A549 (cell line): ENCODE results near the gene OR2F2. TPM values are rescaled to one million over a fixed set of nuclear protein-coding genes. Genes with fewer than 3 reads are reported as not detected.

Experiments
- ATAC-seq, 2 experiments: fragments of 200-7000 bp in 1 of 2; fragments of >200 bp in 1 of 2; cut with Nextera tagmentation in 1 of 2; cut with Tn5 transposase in 1 of 2; 3 replicates each; pipeline versions ENCODE4 v1.8.0 to v1.9.1; 2018 to 2020; ENCODE audit warnings: mild to moderate bottlenecking in 1 of 2, moderate library complexity in 1 of 2
- CTCF ChIA-PET: fragments of 300-600 bp; sonication (Branson Sonifier 250); formaldehyde crosslinking; extraction: SDS; loops from one replicate; lab custom pipeline; 2021; ENCODE audit warnings: antibody characterized with exemption, inconsistent platforms; lab: Yijun Ruan, JAX
- POLR2A ChIA-PET: fragments of 350-600 bp; formaldehyde crosslinking; extraction: SDS; loops from one replicate; lab custom pipeline; 2021; ENCODE audit warnings: antibody characterized with exemption, inconsistent platforms; lab: Yijun Ruan, JAX
- DNase-seq, 2 experiments: peaks; one replicate each; pipeline versions ENCODE4 v3.0.0 to v3.0.0-alpha.2; 2011 to 2016; ENCODE audit warnings: low read depth in 1 of 2, low spot score in 1 of 2
- FAIRE-seq: peaks from 2 replicates; lab custom pipeline; 2011; peaks lifted over from hg19 to GRCh38; lab: Jason Lieb, UNC
- H3K27ac ChIP-seq, 2 experiments: fragments of >200 bp; sonication (Bioruptor Twin); formaldehyde crosslinking; 3 replicates each; pipeline ENCODE4 v1.5.1; 2016 to 2017
- H3K4me1 ChIP-seq: fragments of >200 bp; sonication (Bioruptor Twin); formaldehyde crosslinking; 3 replicates; pipeline ENCODE4 v1.6.1; 2016
- H3K4me2 ChIP-seq: fragments of >200 bp; sonication (Bioruptor Twin); formaldehyde crosslinking; 3 replicates; pipeline ENCODE4 v1.6.1; 2016
- H3K4me3 ChIP-seq: fragments of >200 bp; sonication (Bioruptor Twin); formaldehyde crosslinking; 3 replicates; pipeline ENCODE4 v1.5.1; 2016
- H3K9me3 ChIP-seq: fragments of >200 bp; sonication (Bioruptor Twin); formaldehyde crosslinking; 3 replicates; pipeline ENCODE4 v1.6.1; 2016
- ATOH8 ChIP-seq: fragments of 250-450 bp; sonication (Bioruptor Pico); IDR thresholded peaks from 2 replicates; pipeline ENCODE4 v1.5.0; 2020; ENCODE audit warnings: low read depth, mild to moderate bottlenecking, moderate library complexity
- CEBPB ChIP-seq, 2 experiments: fragments of >200 bp in 1 of 2; sonication (Bioruptor Twin) in 1 of 2; formaldehyde crosslinking in 1 of 2; IDR thresholded peaks; 2 replicates each; pipeline ENCODE4 v1.6.1; 2012 to 2016
- CHD2 ChIP-seq: fragments of 150-350 bp; IDR thresholded peaks from 2 replicates; pipeline ENCODE4 v1.6.1; 2014; ENCODE audit warnings: low read length; ENCODE audit not compliant: partially characterized antibody
- CTCF ChIP-seq: fragments of >200 bp; sonication (Bioruptor Twin); formaldehyde crosslinking; IDR thresholded peaks from 3 replicates; pipeline ENCODE4 v1.5.1; 2016
- EHF ChIP-seq: fragments of 250-450 bp; sonication (Bioruptor Pico); IDR thresholded peaks from 2 replicates; pipeline ENCODE4 v1.5.0; 2020; ENCODE audit warnings: mild to moderate bottlenecking
- EHMT2 ChIP-seq: fragments of 200-600 bp; sonication (generic); IDR thresholded peaks from 2 replicates; pipeline ENCODE4 v1.6.1; 2016; ENCODE audit warnings: antibody characterized with exemption, low read depth, mild to moderate bottlenecking, moderate library complexity
- ELK1 ChIP-seq: fragments of 150-350 bp; IDR thresholded peaks from 2 replicates; pipeline ENCODE4 v1.6.1; 2014; ENCODE audit warnings: low read depth, mild to moderate bottlenecking, low read length
- FOSL2 ChIP-seq, 2 experiments: fragments of 450-650 bp in 1 of 2; fragments of >200 bp in 1 of 2; sonication (Bioruptor Twin) in 1 of 2; formaldehyde crosslinking; IDR thresholded peaks; 2 replicates each; pipeline versions ENCODE4 v1.5.0 to v1.6.1; 2016 to 2020; ENCODE audit warnings: mild to moderate bottlenecking in 1 of 2, moderate library complexity in 1 of 2
- GATA3 ChIP-seq: IDR thresholded peaks from 2 replicates; pipeline ENCODE4 v1.6.1; 2012; ENCODE audit warnings: borderline replicate concordance
- HEYL ChIP-seq: fragments of 250-450 bp; sonication (Bioruptor Pico); IDR thresholded peaks from 2 replicates; pipeline ENCODE4 v1.8.0; 2021; ENCODE audit warnings: mild to moderate bottlenecking, moderate library complexity
- HOXA7 ChIP-seq: fragments of 250-450 bp; sonication (Bioruptor Pico); IDR thresholded peaks from 2 replicates; pipeline ENCODE4 v1.5.0; 2020; ENCODE audit warnings: mild to moderate bottlenecking, moderate library complexity
- HOXB13 ChIP-seq: fragments of 250-450 bp; sonication (Bioruptor Pico); IDR thresholded peaks from 2 replicates; pipeline ENCODE4 v1.5.0; 2020; ENCODE audit warnings: low read depth, mild to moderate bottlenecking, moderate library complexity
- HOXB5 ChIP-seq: fragments of 250-450 bp; sonication (Bioruptor Pico); IDR thresholded peaks from 2 replicates; pipeline ENCODE4 v1.5.0; 2020; ENCODE audit warnings: mild to moderate bottlenecking, moderate library complexity
- JUNB ChIP-seq: fragments of >200 bp; sonication (Bioruptor Twin); formaldehyde crosslinking; IDR thresholded peaks from 2 replicates; pipeline ENCODE4 v1.6.1; 2016
- KDM1A ChIP-seq: fragments of 200-600 bp; sonication (generic); IDR thresholded peaks from 2 replicates; pipeline ENCODE4 v1.6.1; 2016; ENCODE audit warnings: low read depth, mild to moderate bottlenecking
- KDM5A ChIP-seq: fragments of 200-600 bp; sonication (generic); IDR thresholded peaks from 2 replicates; pipeline ENCODE4 v1.6.1; 2016; ENCODE audit warnings: antibody characterized with exemption, mild to moderate bottlenecking
- MYC ChIP-seq: IDR thresholded peaks from 2 replicates; pipeline ENCODE4 v1.6.1; 2012; ENCODE audit warnings: mild to moderate bottlenecking, inconsistent platforms, low read length, improper control_type of control experiment, borderline replicate concordance
- RAD21 ChIP-seq, 2 experiments: fragments of >200 bp in 1 of 2; sonication (Bioruptor Twin) in 1 of 2; formaldehyde crosslinking in 1 of 2; IDR thresholded peaks in 1 of 2; conservative IDR thresholded peaks in 1 of 2; 2 replicates in 1 of 2; 3 replicates in 1 of 2; pipeline ENCODE4 v1.6.1; 2012 to 2018; ENCODE audit warnings: inconsistent platforms in 1 of 2
- RFX5 ChIP-seq: fragments of 450-650 bp; IDR thresholded peaks from 2 replicates; pipeline ENCODE4 v1.7.1; 2014; ENCODE audit warnings: antibody characterized with exemption, mild to moderate bottlenecking, moderate library complexity
- SMC3 ChIP-seq: fragments of >200 bp; sonication (Bioruptor Twin); formaldehyde crosslinking; IDR thresholded peaks from 3 replicates; pipeline ENCODE4 v1.6.1; 2018; ENCODE audit warnings: inconsistent platforms
- SREBF2 ChIP-seq: fragments of 450-650 bp; IDR thresholded peaks from 2 replicates; pipeline ENCODE4 v1.6.1; 2014; ENCODE audit warnings: mild to moderate bottlenecking, moderate library complexity
- WGBS: methylation state at CpG from one replicate; pipeline ENCODE4 v1.1.6; 2017; ENCODE audit errors: missing lambda C conversion rate; 5-methylcytosine and 5-hydroxymethylcytosine counted together
- polyA plus RNA-seq, 4 experiments: library from polyadenylated mRNA; depleted of rRNA in 3 of 4; stranded (reverse); fragments of >200 nt; fragmentation: RNase III in 1 of 4; extraction: RNeasy Plus Mini Kit Qiagen cat#74134 plus additional on column Dnase treatment in 1 of 4; gene quantifications; 2 replicates in 3 of 4; 3 replicates in 1 of 4; pipeline ENCODE4 v1.2.3, GENCODE V29; 2011 to 2017

The OR2F2 gene
- polyA plus RNA-seq, 2 of the 4 experiments (the other 2 are of a cell fraction): not detected

GRCh38 chr7:143975617-143976016, 40.6 kb downstream of the OR2F2 start:
- ATAC-seq (peak; percentile 47 to 52; a peak in 3 of 6 replicates), DNase-seq (peak; percentile 9 to 48)
- Histone ChIP-seq H3K4me2 (no peak overlapping the region), H3K4me1 (peaks cover 47% of the 10 kb centered on the region), H3K9me3 (0 out of 3 replicates have a peak, but pooled peaks cover 4% of the 10 kb centered on the region)
- POLR2A ChIA-PET: interaction anchor here (3.2 kb wide), 1 partner anchor 74 kb away, joined by 27 read pairs; the partner anchor contains the start of gene TCAF1
- WGBS: 58% methylated on average over 1 of the region's 1 CpG
- TF ChIP-seq CTCF (no peak), RAD21 (conservative IDR thresholded peaks at IDR 0.05 in 1 of 2, IDR thresholded peaks at IDR 0.05 in 1 of 2) (no peak), CHD2 (no peak), HOXB5 (no peak), MYC (no peak), KDM1A (no peak), KDM5A (no peak), RFX5 (no peak), EHMT2 (no peak), GATA3 (no peak)
- TF ChIP-seq, all 56 proteins: peak for 0
- Histone ChIP-seq H3K4me3 (no peak overlapping the region), H3K27ac (peak overlapping the region; percentile 55 to 68; a peak in 3 of 6 replicates)
- FAIRE-seq: no peak
- CTCF ChIA-PET: no interaction called here

- TF ChIP-seq HOXA7 (CRISPR knock-in tag) (no peak), CEBPB (IDR thresholded peaks at IDR 0.05) (no peak)
- TF ChIP-seq, all 56 proteins: peak for 0
- peak overlapping the region; percentile 54 to 65; a peak in 4 of 6 replicates for H3K27ac ChIP-seq
- no peaks in the 10 kb centered on the region for H3K9me3 ChIP-seq
- peaks cover 43% of the 10 kb centered on the region for H3K4me1 ChIP-seq
- ATAC-seq (no peak), FAIRE-seq (no peak), DNase-seq (no peak)
- no peak overlapping the region for H3K4me3 ChIP-seq
- POLR2A ChIA-PET: no interaction called here
- CTCF ChIA-PET: no interaction called here
- WGBS: 35% methylated on average over 2 of the region's 2 CpGs
- peak overlapping the region; percentile 54; the same call in 2 of the 3 replicates for H3K4me2 ChIP-seq
Observed at GRCh38 chr7:143978585-143978984, 43.6 kb downstream of the OR2F2 start.

GRCh38 chr7:143979359-143979758, 44.3 kb downstream of the OR2F2 start:
- Histone ChIP-seq H3K4me1 (peaks cover 35% of the 10 kb centered on the region), H3K9me3 (no peaks in the 10 kb centered on the region), H3K4me2 (peak overlapping the region; percentile 54), H3K4me3 (no peak overlapping the region), H3K27ac (peak overlapping the region; percentile 65 to 74; a peak in 5 of 6 replicates)
- ChIA-PET POLR2A (no interaction called here), CTCF (no interaction called here)
- DNase-seq (peak; percentile 12 to 66), FAIRE-seq (no peak), ATAC-seq (peak; percentile 28 to 68; a peak in 4 of 6 replicates)
- TF ChIP-seq SREBF2 (no peak), HOXB13 (no peak), JUNB (peak; percentile 69), FOSL2 (IDR thresholded peaks at IDR 0.05) (no peak), FOSL2 (CRISPR knock-in tag; IDR thresholded peaks at IDR 0.05) (peak; percentile 70), GATA3 (peak; percentile 54; the same call in 1 of the 2 replicates), CEBPB (IDR thresholded peaks at IDR 0.05) (peak; percentile 40 to 70; a peak in 2 of 4 replicates)
- 45% methylated on average over 1 of the region's 1 CpG for WGBS

GRCh38 chr7:143979998-143980397, 45.0 kb downstream of the OR2F2 start:
- DNase-seq: no peak
- 25% methylated on average over 2 of the region's 2 CpGs for WGBS
- POLR2A ChIA-PET: no interaction called here

More at GRCh38 chr7:143979998-143980397, 45.0 kb downstream of the OR2F2 start:
- CTCF ChIA-PET: no interaction called here
- H3K4me3 ChIP-seq: no peak overlapping the region
- H3K4me2 ChIP-seq: peak overlapping the region; percentile 54; the same call in 2 of the 3 replicates
- ATAC-seq (no peak), FAIRE-seq (no peak)
- no peak for TF ChIP-seq HOXA7 (CRISPR knock-in tag)
- no peak for TF ChIP-seq EHF (CRISPR knock-in tag)
- no peak for TF ChIP-seq ATOH8 (CRISPR knock-in tag)
- no peak for TF ChIP-seq JUNB
- TF ChIP-seq ELK1: no peak
- TF ChIP-seq CEBPB (IDR thresholded peaks at IDR 0.05): 0 out of 4 replicates have a peak, but pooled peaks of 1 of the 2 experiments have one; percentile 9
- TF ChIP-seq HEYL (CRISPR knock-in tag): no peak
- no peak for TF ChIP-seq SMC3
- H3K4me1 ChIP-seq: peaks cover 29% of the 10 kb centered on the region
- H3K9me3 ChIP-seq: no peaks in the 10 kb centered on the region
- H3K27ac ChIP-seq: peak overlapping the region; percentile 45 to 63; a peak in 4 of 6 replicates
